ENCODE results near the gene ATP2A2. TPM values are rescaled to one million over a fixed set of nuclear protein-coding genes. Genes with fewer than 3 reads are reported as not detected.

ATP2A2 gene
- total and polyA plus RNA-seq, 2 of the 8 experiments (the other 6 are each of a cell fraction or from before 2014, with no cell fraction given) = 86.1 to 271 TPM

DNA sequence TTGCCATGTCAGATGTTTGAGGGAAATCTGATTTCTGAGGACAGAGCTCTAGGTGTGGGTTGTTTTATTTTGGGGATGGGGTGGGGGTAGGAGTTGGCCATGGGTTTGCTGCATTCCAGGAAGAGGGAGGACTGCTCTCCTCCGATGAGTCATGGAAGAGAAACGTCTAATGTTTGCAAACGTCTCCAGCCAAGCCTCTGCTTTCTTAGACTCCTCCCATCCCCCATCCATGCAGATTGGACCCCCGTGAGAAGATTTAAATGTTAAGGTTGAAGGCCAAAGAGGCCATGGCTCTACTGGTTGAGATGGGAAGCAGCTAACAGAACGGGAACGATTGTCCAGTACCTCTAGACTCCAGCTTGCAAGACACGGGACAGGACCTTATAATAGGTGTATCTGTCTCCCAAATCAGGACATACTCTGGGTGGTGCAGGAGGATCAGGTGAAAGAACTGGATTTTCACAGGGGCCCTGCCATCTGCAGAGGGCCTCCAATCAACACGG, 11.4 kb upstream of the ATP2A2 start:
- H3K4ac ChIP-seq (replicated peaks; ENCODE audit: insufficient read length, low read depth, low read length) = peak overlapping the region; percentile 3
- peak overlapping the region in 2 of 4 experiments; percentile 7 to 8; a peak in 3 of 8 replicates for H3K4me3 ChIP-seq (ENCODE audit: extremely low read depth in 1 of 4, insufficient read depth in 2 of 4, low read depth in 3 of 4, low read length in 4 of 4)
- H3K9ac ChIP-seq (replicated peaks in 1 of 4; ENCODE audit: extremely low read depth in 1 of 4, low read depth in 3 of 4, low read length in 3 of 4) = no peak overlapping the region; a peak in 1 of 7 replicates
- H3K9me3 ChIP-seq (ENCODE audit: insufficient read depth in 2 of 2, low read depth in 1 of 2, low read length in 1 of 2) = no peaks in the 10 kb centered on the region
- H4K91ac ChIP-seq (replicated peaks; ENCODE audit: insufficient read length, low read length) = no peak overlapping the region
- POLR2A ChIA-PET (ENCODE audit: partially characterized antibody) = interaction anchor here (0.8 to 4.1 kb wide), 4 partner anchors 9 to 167 kb away, joined by 3 to 41 read pairs (median 4); partner anchors contain the start of gene ATP2A2
- no peak overlapping the region for H3K18ac ChIP-seq (ENCODE audit: extremely low read depth, low read length)
- H2BK5ac ChIP-seq (ENCODE audit: low read depth, low read length) = peak overlapping the region; percentile 6; the same call in 1 of the 2 replicates
- no peak overlapping the region; the same call in 1 of the 2 replicates for H3K27ac ChIP-seq (ENCODE audit: low read depth, low read length)
- peak overlapping the region; percentile 17 to 66 for H3K4me2 ChIP-seq (ENCODE audit: insufficient read depth in 1 of 2, low read depth in 2 of 2, low read length in 2 of 2)
- CTCF ChIA-PET (ENCODE audit: partially characterized antibody) = interaction anchor here (1.2 kb wide), 1 partner anchor 10 kb away, joined by 4 read pairs; no protein-coding TSS in a partner anchor
- no peak overlapping the region for H2BK15ac ChIP-seq (ENCODE audit: low read length)
- no peak overlapping the region for H4K8ac ChIP-seq (ENCODE audit: extremely low read depth, insufficient read depth, low read length)
- FAIRE-seq = no peak
- H3K23ac ChIP-seq (ENCODE audit: insufficient read length) = no peak overlapping the region
- 0 out of 2 replicates have a peak overlapping the region, but pooled peaks have one; percentile 76 for H2BK20ac ChIP-seq (ENCODE audit: low read length)
- H2BK120ac ChIP-seq (replicated peaks; ENCODE audit: low read depth, low read length) = peak overlapping the region; percentile 63
- H3K56ac ChIP-seq (replicated peaks; ENCODE audit: insufficient read length, low read depth, low read length) = no peak overlapping the region
- H3K4me1 ChIP-seq (replicated peaks in 1 of 4; ENCODE audit: control insufficient read depth in 3 of 4, insufficient read depth in 4 of 4, low read length in 3 of 4) = peaks cover 9 to 17% (median 14%) of the 10 kb centered on the region in 4 experiments
- peak overlapping the region; percentile 81; the same call in 1 of the 2 replicates for H2BK12ac ChIP-seq (ENCODE audit: low read depth, low read length)
- H3K36me3 ChIP-seq (ENCODE audit: control insufficient read depth in 2 of 4, insufficient read depth in 4 of 4, low read length in 3 of 4) = no peaks in the 10 kb centered on the region
- no peaks in the 10 kb centered on the region for H3K79me2 ChIP-seq (ENCODE audit: control insufficient read depth in 1 of 2, insufficient read depth in 2 of 2, low read length in 2 of 2)
- H3K79me1 ChIP-seq (ENCODE audit: low read depth, low read length) = no peaks in the 10 kb centered on the region; the same call in 1 of the 2 replicates
- H3K27me3 ChIP-seq (replicated peaks in 1 of 4; ENCODE audit: control insufficient read depth in 3 of 4, extremely low read depth in 1 of 4, insufficient read depth in 3 of 4, low read length in 3 of 4) = no peaks in the 10 kb centered on the region
- H2AFZ ChIP-seq (ENCODE audit: low read length) = 0 out of 2 replicates have a peak overlapping the region, but pooled peaks have one; percentile 17
- no peaks in the 10 kb centered on the region for H3K23me2 ChIP-seq (ENCODE audit: low read depth, low read length)
- 75% methylated on average over 8 of the region's 8 CpGs; no CpG with 5 or more reads in 1 of the 2 experiments for WGBS, 2 experiments (ENCODE audit: extremely low coverage in 1 of 2, insufficient coverage in 1 of 2, insufficient read length in 1 of 2, insufficient replicate concordance in 2 of 2, low coverage in 1 of 2, low lambda C conversion rate in 2 of 2, missing lambda C conversion rate in 1 of 2)
- no peaks in the 10 kb centered on the region for H4K20me1 ChIP-seq (replicated peaks in 1 of 2; ENCODE audit: control insufficient read depth in 1 of 2, insufficient read depth in 2 of 2, low read length in 2 of 2)
- peak overlapping the region; percentile 89; the same call in 1 of the 2 replicates for H2AK5ac ChIP-seq (ENCODE audit: low read depth, low read length)
- DNase-seq (ENCODE audit: low read depth in 1 of 2, low spot score in 2 of 2) = no peak
- no peak overlapping the region for H3K14ac ChIP-seq (ENCODE audit: insufficient read length)
- no peak for TF ChIP-seq JUN (IDR thresholded peaks at IDR 0.05; ENCODE audit: low read depth, low read length)
- peak; percentile 37; the same call in 1 of the 2 replicates for TF ChIP-seq TEAD4 (IDR thresholded peaks at IDR 0.05; ENCODE audit: low read depth, low read length)
- TF ChIP-seq, protein P1, sequence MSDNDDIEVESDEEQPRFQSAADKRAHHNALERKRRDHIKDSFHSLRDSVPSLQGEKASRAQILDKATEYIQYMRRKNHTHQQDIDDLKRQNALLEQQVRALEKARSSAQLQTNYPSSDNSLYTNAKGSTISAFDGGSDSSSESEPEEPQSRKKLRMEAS (IDR thresholded peaks at IDR 0.05) = no peak
- TF ChIP-seq JUND (IDR thresholded peaks at IDR 0.05; ENCODE audit: low read length) = peak; percentile 74; the same call in 1 of the 2 replicates
- 0 out of 2 replicates have a peak, but pooled peaks have one; percentile 30 for TF ChIP-seq SP1 (IDR thresholded peaks at IDR 0.05; ENCODE audit: low read depth, low read length)
- TF ChIP-seq SIN3A (conservative IDR thresholded peaks at IDR 0.05 in 1 of 2, IDR thresholded peaks at IDR 0.05 in 1 of 2; ENCODE audit: low read depth in 1 of 2, low read length in 2 of 2) = 0 out of 4 replicates have a peak, but pooled peaks of 1 of the 2 experiments have one; percentile 38
- no peak overlapping the region for H4K5ac ChIP-seq (ENCODE audit: insufficient read length, low read depth, low read length)
